Measurements from ENCODE around the gene BCAS4.

BCAS4 gene

DNA sequence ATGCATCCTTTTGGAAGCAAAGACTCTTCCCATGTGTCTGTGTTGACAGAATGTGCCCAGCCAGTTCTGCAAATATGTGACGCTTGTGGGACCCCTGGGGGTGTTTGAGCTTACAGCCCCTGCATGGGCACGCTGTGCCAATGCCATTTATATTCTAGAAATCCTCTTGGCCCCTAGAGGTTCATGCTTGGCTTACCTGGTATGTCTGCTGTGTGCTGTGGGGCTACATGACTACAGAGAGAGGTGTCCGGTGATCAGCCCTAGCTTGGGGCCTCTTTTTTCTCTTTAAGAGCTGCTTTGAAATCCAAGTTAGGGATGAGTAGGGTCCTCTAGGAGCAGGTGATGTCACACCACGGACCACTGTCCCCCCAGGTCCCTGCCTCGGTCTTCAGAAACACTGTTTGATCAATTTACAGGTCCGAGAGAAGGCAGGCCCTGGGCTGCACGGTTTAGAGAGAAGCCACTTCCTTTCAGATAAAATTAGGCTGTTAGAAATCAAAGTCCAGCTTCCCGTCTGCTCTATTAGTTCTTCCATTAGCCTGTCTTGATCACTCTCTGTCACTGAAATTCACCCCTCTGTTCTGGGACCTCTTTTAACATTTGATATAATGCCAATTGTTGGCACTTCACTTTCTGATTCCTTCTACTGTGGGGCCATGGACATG lies 26.5 kb downstream of the BCAS4 start:
- DNase-seq (ENCODE audit: insufficient read length, low spot score) = no peak
- TF ChIP-seq POLR2A (IDR thresholded peaks at IDR 0.05; ENCODE audit: low read depth, low read length) (no peak), TAF1 (IDR thresholded peaks at IDR 0.05; ENCODE audit: low read depth, low read length) (no peak), SPI1 (IDR thresholded peaks at IDR 0.05; ENCODE audit: low read depth, low read length) (peak; percentile 61; the same call in 1 of the 2 replicates), POLR2AphosphoS5 (IDR thresholded peaks at IDR 0.05; ENCODE audit: low read depth, low read length) (no peak), POU2F2 (IDR thresholded peaks at IDR 0.05; ENCODE audit: low read depth, low read length) (no peak)
- peak; percentile 20 for FAIRE-seq

DNA sequence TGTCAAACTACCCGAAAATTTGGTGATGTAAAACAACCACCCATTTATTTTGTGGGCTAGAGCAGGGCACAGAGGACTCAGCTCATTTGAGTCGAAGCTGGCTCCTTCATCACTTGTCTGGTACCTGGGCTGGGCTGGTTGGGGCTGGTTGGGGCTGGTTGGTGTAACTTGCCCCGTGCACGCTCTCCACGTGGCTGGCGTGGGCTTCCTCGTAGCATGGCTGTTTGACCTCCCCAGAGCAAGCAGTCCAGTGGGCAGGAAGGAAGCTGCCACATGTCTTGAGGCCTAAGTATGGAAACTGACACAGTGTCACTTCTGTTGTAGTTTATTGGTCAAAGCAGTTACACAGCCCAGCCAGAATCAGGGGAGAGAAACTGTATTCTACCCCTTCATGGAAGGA lies 27.1 kb downstream of the BCAS4 start:
- TF ChIP-seq SPI1 (IDR thresholded peaks at IDR 0.05; ENCODE audit: low read depth, low read length) (0 out of 2 replicates have a peak, but pooled peaks have one; percentile 3), TAF1 (IDR thresholded peaks at IDR 0.05; ENCODE audit: low read depth, low read length) (no peak), POLR2A (IDR thresholded peaks at IDR 0.05; ENCODE audit: low read depth, low read length) (no peak), POU2F2 (IDR thresholded peaks at IDR 0.05; ENCODE audit: low read depth, low read length) (no peak)
- peak; percentile 77 for FAIRE-seq

DNA sequence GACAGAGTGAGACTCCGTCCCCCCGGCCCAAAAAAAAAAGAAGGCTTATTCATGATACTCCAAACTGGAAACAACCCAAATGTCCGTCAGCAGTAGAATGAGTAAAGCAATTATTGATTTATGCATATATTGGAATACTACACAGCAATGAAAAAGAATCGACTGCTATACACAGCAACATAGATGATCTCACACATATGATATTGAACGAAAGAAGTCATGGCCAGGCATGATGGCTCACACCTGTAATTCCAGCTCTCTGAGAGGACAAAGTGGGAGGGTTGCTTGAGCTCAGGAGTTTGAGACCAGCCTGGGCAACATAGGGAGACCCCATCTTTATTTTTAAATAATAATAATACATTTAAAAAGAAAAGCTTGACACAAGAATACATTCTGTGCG lies 28.5 kb downstream of the BCAS4 start:
- DNase-seq (ENCODE audit: insufficient read length, low spot score) = no peak
- TF ChIP-seq POLR2A (IDR thresholded peaks at IDR 0.05; ENCODE audit: low read depth, low read length) = no peak
- TF ChIP-seq PAX5 (IDR thresholded peaks at IDR 0.05; ENCODE audit: insufficient read depth, low read length, severe bottlenecking) = no peak
- no peak for TF ChIP-seq POU2F2 (IDR thresholded peaks at IDR 0.05; ENCODE audit: low read depth, low read length)
- no peak for TF ChIP-seq POLR2AphosphoS5 (IDR thresholded peaks at IDR 0.05; ENCODE audit: low read depth, low read length)
- no peak for TF ChIP-seq SPI1 (IDR thresholded peaks at IDR 0.05; ENCODE audit: low read depth, low read length)
- no peak for TF ChIP-seq TAF1 (IDR thresholded peaks at IDR 0.05; ENCODE audit: low read depth, low read length)
- FAIRE-seq = no peak

More for the DNA sequence above, 27.1 kb downstream of the BCAS4 start:
- DNase-seq (ENCODE audit: insufficient read length, low spot score) = no peak

DNA sequence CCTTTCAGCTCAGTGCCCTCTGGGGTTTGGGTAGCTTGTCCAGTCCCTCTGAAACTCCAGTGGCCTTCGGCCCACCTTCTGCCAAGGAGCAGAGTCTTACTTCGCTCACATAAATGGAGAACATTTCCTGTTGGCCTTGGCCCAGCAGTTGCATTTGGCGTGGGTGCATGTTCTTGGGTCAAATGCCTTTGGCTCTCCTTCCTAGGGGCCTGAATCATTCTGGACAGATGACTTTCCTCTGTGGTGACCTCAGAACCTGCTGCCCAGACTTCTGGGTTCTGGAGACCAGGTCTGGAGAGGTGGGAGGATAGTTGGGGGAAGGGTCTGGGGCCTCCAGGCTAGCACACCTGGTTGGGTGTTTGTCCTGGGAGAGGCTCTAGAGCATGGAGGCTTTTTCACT lies 29.3 kb downstream of the BCAS4 start:
- FAIRE-seq (no peak), DNase-seq (ENCODE audit: insufficient read length, low spot score) (no peak)
- TF ChIP-seq POU2F2 (IDR thresholded peaks at IDR 0.05; ENCODE audit: low read depth, low read length) (no peak), SPI1 (IDR thresholded peaks at IDR 0.05; ENCODE audit: low read depth, low read length) (no peak), PAX5 (IDR thresholded peaks at IDR 0.05; ENCODE audit: insufficient read depth, low read length, severe bottlenecking) (no peak), TAF1 (IDR thresholded peaks at IDR 0.05; ENCODE audit: low read depth, low read length) (no peak), POLR2A (IDR thresholded peaks at IDR 0.05; ENCODE audit: low read depth, low read length) (no peak), POLR2AphosphoS5 (IDR thresholded peaks at IDR 0.05; ENCODE audit: low read depth, low read length) (no peak)

DNA sequence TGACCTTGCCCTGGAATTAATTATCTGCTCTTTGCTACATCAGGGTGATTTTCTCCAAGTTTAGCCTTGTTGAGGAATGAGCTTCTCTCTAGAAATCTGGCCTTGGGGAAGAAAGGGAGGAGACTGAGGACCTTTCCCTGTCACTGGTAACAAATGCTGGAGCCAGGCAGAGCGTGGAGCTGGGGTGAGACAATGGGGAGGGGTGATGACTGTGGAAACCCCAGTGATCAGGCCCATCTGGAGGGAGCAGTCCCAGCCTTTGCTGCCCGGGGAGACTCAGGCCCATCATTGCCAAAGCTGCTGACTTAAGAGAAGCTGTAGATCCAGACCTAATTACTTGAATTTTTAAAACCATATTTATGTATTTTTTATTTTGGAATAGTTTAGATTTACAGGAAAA lies 31.3 kb downstream of the BCAS4 start:
- no peak for TF ChIP-seq TAF1 (IDR thresholded peaks at IDR 0.05; ENCODE audit: low read depth, low read length)
- TF ChIP-seq POU2F2 (IDR thresholded peaks at IDR 0.05; ENCODE audit: low read depth, low read length) = no peak
- no peak for TF ChIP-seq POLR2A (IDR thresholded peaks at IDR 0.05; ENCODE audit: low read depth, low read length)
- no peak for TF ChIP-seq POLR2AphosphoS5 (IDR thresholded peaks at IDR 0.05; ENCODE audit: low read depth, low read length)
- no peak for TF ChIP-seq PAX5 (IDR thresholded peaks at IDR 0.05; ENCODE audit: insufficient read depth, low read length, severe bottlenecking)
- no peak for TF ChIP-seq SPI1 (IDR thresholded peaks at IDR 0.05; ENCODE audit: low read depth, low read length)
- DNase-seq (ENCODE audit: insufficient read length, low spot score) (no peak), FAIRE-seq (no peak)

DNA sequence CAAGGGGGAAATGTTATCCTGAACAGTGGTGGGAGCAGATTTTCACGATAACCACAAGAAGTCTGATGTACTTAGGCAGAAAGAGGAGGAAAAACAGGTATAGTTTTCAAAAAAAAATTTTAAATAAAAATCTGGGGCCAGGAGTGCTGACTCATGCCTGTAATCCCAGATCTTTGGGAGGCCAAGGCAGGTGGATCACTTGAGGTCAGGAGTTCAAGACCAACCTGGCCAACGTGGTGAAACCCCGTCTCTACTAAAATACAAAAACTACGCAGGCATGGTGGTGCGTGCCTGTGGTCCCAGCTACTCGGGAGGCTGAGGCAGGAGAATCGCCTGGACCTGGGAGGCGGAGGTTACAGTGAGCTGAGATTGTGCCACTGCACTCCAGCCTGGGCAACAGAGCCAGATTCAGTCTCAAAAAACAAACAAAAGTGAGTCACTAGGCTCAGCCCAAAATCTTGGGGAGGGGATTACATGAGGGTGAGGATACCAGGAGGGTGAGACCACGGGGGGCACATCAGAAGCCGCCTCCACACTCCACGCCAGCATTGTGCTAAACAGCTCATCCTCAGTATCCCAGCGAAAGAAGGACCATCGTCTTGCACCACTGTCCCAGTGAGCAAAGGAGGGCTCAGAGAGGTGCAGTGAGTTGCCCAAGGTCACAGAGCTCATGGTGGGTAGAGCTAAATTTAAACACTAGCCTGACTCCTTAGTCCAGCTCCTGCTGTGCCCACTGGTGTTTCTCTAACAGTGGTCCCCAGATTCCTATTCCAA lies 33.7 kb downstream of the BCAS4 start:
- TF ChIP-seq PAX5 (IDR thresholded peaks at IDR 0.05; ENCODE audit: insufficient read depth, low read length, severe bottlenecking) (no peak), POLR2AphosphoS5 (IDR thresholded peaks at IDR 0.05; ENCODE audit: low read depth, low read length) (no peak), TAF1 (IDR thresholded peaks at IDR 0.05; ENCODE audit: low read depth, low read length) (no peak), POU2F2 (IDR thresholded peaks at IDR 0.05; ENCODE audit: low read depth, low read length) (no peak), POLR2A (IDR thresholded peaks at IDR 0.05; ENCODE audit: low read depth, low read length) (no peak), SPI1 (IDR thresholded peaks at IDR 0.05; ENCODE audit: low read depth, low read length) (no peak)
- no peak for DNase-seq (ENCODE audit: insufficient read length, low spot score)
- FAIRE-seq = no peak

DNA sequence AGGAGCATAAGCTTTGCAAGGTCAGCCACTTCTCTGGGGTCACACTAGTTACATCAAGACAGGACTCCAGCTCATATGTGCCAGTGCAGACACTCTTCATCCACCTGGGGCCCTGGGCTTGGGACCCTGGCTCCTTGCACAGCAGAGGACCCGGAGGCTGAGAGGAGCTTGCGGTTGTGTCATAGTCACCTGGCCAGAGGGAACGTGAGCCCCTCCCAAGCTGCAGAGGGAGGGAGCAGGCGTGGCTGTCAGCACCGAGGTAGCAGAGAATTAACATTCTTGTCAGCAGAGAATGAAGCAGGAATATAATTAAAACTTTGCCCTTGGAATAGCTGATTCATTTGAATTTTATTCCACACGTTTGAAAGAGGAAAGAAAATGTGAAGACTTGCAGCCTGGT lies 36.8 kb downstream of the BCAS4 start:
- DNase-seq (ENCODE audit: insufficient read length, low spot score) (no peak), FAIRE-seq (no peak)
- TF ChIP-seq PAX5 (IDR thresholded peaks at IDR 0.05; ENCODE audit: insufficient read depth, low read length, severe bottlenecking) (no peak), POU2F2 (IDR thresholded peaks at IDR 0.05; ENCODE audit: low read depth, low read length) (no peak), POLR2A (IDR thresholded peaks at IDR 0.05; ENCODE audit: low read depth, low read length) (no peak), SPI1 (IDR thresholded peaks at IDR 0.05; ENCODE audit: low read depth, low read length) (no peak), TAF1 (IDR thresholded peaks at IDR 0.05; ENCODE audit: low read depth, low read length) (no peak)

DNA sequence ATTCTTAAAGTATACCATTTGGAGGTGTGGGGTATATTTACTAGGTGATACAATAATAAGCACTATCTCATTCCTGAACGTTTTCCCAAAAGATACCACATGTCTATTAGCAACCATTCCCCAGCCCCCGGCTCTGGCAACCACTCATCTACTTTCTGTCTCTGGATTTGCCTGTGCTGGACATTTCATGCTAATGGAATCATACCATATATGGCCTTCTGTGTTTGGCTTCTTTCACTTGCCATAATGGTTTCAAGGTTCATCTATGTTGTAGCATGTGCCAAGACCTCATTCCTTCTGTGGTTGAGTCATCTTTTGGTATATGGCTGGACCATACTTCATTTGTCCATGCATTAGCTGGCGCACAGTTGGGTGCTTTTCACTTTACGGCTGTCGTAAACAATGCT lies 39.7 kb downstream of the BCAS4 start:
- FAIRE-seq = no peak
- TF ChIP-seq TAF1 (IDR thresholded peaks at IDR 0.05; ENCODE audit: low read depth, low read length) = no peak
- no peak for TF ChIP-seq POLR2AphosphoS5 (IDR thresholded peaks at IDR 0.05; ENCODE audit: low read depth, low read length)
- no peak for TF ChIP-seq POLR2A (IDR thresholded peaks at IDR 0.05; ENCODE audit: low read depth, low read length)
- TF ChIP-seq PAX5 (IDR thresholded peaks at IDR 0.05; ENCODE audit: insufficient read depth, low read length, severe bottlenecking) = no peak
- TF ChIP-seq POU2F2 (IDR thresholded peaks at IDR 0.05; ENCODE audit: low read depth, low read length) = no peak
- TF ChIP-seq SPI1 (IDR thresholded peaks at IDR 0.05; ENCODE audit: low read depth, low read length) = no peak
- DNase-seq (ENCODE audit: insufficient read length, low spot score) = no peak

DNA sequence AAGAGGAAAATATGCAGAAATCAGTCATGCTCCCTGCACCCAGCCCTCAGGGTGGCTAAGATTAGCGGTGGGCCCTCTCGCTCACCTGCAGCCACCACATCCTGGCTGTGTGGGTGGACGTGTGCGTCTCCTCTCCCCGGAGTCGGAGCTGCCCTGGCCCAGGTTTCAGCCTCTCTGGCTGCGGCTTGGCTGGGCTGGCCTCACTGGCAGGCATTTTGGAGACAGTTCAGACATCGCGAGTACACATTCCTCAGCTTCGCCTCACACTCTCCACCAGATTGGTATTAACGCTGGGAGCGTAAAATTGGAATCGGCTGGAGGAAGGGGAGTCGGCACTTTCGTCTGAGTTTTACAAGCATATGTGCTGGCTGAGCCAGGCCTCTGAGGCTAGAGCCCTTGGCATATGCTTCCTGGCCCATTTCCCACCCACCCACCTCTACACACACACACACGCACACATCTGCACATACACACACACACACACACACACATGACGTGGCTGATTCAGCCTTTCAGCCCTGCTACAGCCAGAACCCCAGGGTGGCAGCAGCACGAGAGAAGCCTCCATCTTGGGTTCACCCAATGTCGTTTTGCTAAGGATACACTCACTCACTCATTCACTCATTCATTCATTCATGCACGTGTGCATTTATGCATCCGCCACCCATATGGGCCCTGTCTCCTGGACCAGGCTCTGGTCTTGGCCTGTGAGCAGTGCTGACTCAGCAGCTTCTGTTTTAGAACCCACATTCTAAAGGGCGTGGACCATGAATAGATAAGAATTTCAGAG lies 42.9 kb downstream of the BCAS4 start:
- peak; percentile 70 for DNase-seq (ENCODE audit: insufficient read length, low spot score)
- peak; percentile 97 for TF ChIP-seq PAX5 (IDR thresholded peaks at IDR 0.05; ENCODE audit: insufficient read depth, low read length, severe bottlenecking)
- TF ChIP-seq POLR2A (IDR thresholded peaks at IDR 0.05; ENCODE audit: low read depth, low read length) = peak; percentile 36; the same call in 1 of the 2 replicates
- TF ChIP-seq POLR2AphosphoS5 (IDR thresholded peaks at IDR 0.05; ENCODE audit: low read depth, low read length) = no peak
- TF ChIP-seq TAF1 (IDR thresholded peaks at IDR 0.05; ENCODE audit: low read depth, low read length) = 0 out of 2 replicates have a peak, but pooled peaks have one; percentile 17
- TF ChIP-seq POU2F2 (IDR thresholded peaks at IDR 0.05; ENCODE audit: low read depth, low read length) = peak; percentile 81
- TF ChIP-seq SPI1 (IDR thresholded peaks at IDR 0.05; ENCODE audit: low read depth, low read length) = no peak
- FAIRE-seq = peak; percentile 89
